Endodermal cell (in vitro differentiated cells): ENCODE results near the gene MAB21L4. TPM values are rescaled to one million over a fixed set of nuclear protein-coding genes. Genes with fewer than 3 reads are reported as not detected.
A peak's percentile ranks its signal among the peaks of the same experiment; 100 is the strongest.

Source experiments
- DNase-seq: peaks from one replicate; pipeline ENCODE4 v3.0.0-alpha.2; 2017
- H3K27ac ChIP-seq: 2 replicates; pipeline ENCODE4 v1.5.1; 2013; ENCODE audit warnings: mild to moderate bottlenecking, low read depth, low read length, moderate library complexity
- H3K27me3 ChIP-seq: 2 replicates; pipeline ENCODE4 v1.6.1; 2013; ENCODE audit warnings: mild to moderate bottlenecking, low read length, moderate library complexity; ENCODE audit not compliant: insufficient read depth, control insufficient read depth, poor library complexity, severe bottlenecking
- H3K36me3 ChIP-seq: 2 replicates; pipeline ENCODE4 v1.7.0; 2013; ENCODE audit warnings: mild to moderate bottlenecking, low read length, moderate library complexity; ENCODE audit not compliant: control insufficient read depth, insufficient read depth
- H3K4me1 ChIP-seq: one replicate; pipeline ENCODE4 v1.7.0; 2013; ENCODE audit warnings: low read length; ENCODE audit not compliant: control insufficient read depth, insufficient read depth
- H3K4me3 ChIP-seq: 2 replicates; pipeline ENCODE4 v1.5.1; 2013; ENCODE audit warnings: mild to moderate bottlenecking, low read length, moderate library complexity
- H3K9ac ChIP-seq: 2 replicates; pipeline ENCODE4 v1.6.1; 2013; ENCODE audit warnings: mild to moderate bottlenecking, low read length, moderate library complexity; ENCODE audit not compliant: poor library complexity, severe bottlenecking; ENCODE audit errors: extremely low read depth
- H3K9me3 ChIP-seq: 2 replicates; pipeline ENCODE4 v1.6.1; 2013; ENCODE audit warnings: mild to moderate bottlenecking, low read length, moderate library complexity; ENCODE audit not compliant: control insufficient read depth
- H3K27ac Mint-ChIP-seq: 2 replicates; pipeline ENCODE4 v1.8.0; 2020; ENCODE audit warnings: mixed read lengths
- H3K27me3 Mint-ChIP-seq: 2 replicates; pipeline ENCODE4 v1.8.0; 2021; ENCODE audit warnings: mild to moderate bottlenecking, mixed read lengths; ENCODE audit not compliant: insufficient read depth
- H3K36me3 Mint-ChIP-seq: 2 replicates; pipeline ENCODE4 v1.8.0; 2020; ENCODE audit warnings: low read depth, mixed read lengths
- H3K4me1 Mint-ChIP-seq: 2 replicates; pipeline ENCODE4 v1.8.0; 2020; ENCODE audit warnings: mixed read lengths
- H3K4me3 Mint-ChIP-seq: 2 replicates; pipeline ENCODE4 v1.8.0; 2020; ENCODE audit warnings: mild to moderate bottlenecking, moderate library complexity, mixed read lengths
- H3K9me3 Mint-ChIP-seq: 2 replicates; pipeline ENCODE4 v1.8.0; 2020; ENCODE audit warnings: mild to moderate bottlenecking, mixed read lengths
- WGBS, 2 experiments: methylation state at CpG; one replicate each; pipeline versions ENCODE4 v1.1.5 to v1.1.7; 2013; ENCODE audit warnings: missing lambda C conversion rate in 2 of 2, mixed read lengths in 1 of 2; ENCODE audit not compliant: insufficient coverage in 1 of 2, insufficient read length in 1 of 2; 5-methylcytosine and 5-hydroxymethylcytosine counted together
- total RNA-seq, 2 donors: library from RNA; stranded (reverse); fragmentation: NEBNext Ultra II Directional in 1 of 2; extraction: Animal tissue kit (Norgen Biotek cat#: 25700) in 1 of 2; gene quantifications; 2 replicates in 1 of 2; 3 replicates in 1 of 2; pipeline ENCODE4 v1.2.1, GENCODE V29; 2021
- TF ChIP-seq, protein P1 (sequence below): fragments of 200-600 bp; sonication (generic); conservative IDR thresholded peaks from 2 replicates; pipeline ENCODE4 v1.5.0; 2021; ENCODE audit warnings: antibody characterized with exemption, mild to moderate bottlenecking

The MAB21L4 gene
- total RNA-seq, 2 donors from 2014 or later: 0.31 TPM; not detected in 1

DNA sequence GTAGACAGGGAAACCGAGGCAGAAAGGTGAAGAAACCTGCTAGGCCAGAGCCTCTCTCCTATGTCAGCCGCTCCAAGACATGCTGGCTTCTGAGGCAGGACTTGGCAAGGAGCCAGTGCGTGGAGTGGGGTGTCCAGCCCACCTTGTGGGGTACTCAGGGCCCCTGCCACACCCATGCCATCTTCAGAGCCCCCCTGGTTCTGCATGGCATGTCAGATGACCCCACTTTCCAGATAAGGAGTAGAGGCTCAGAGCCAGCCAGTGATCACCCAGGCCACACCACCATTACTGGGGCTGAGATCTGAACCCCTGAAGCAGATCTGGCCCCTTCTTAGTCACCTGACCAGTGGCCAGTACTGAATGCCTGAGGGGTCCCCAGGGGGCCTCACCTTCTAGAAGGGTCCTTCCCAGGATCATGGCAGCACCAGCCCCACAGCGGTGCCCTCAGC lies 24.9 kb upstream of the MAB21L4 start:
- Histone ChIP-seq H3K36me3 (no peaks in the 10 kb centered on the region), H3K4me1 (no peaks in the 10 kb centered on the region), H3K27ac (no peak overlapping the region), H3K27me3 (peaks cover 2% of the 10 kb centered on the region), H3K4me3 (no peak overlapping the region), H3K9ac (no peak overlapping the region), H3K9me3 (no peaks in the 10 kb centered on the region)
- Mint-ChIP-seq H3K27me3 (peaks cover 1% of the 10 kb centered on the region), H3K4me3 (no peak overlapping the region), H3K4me1 (no peaks in the 10 kb centered on the region), H3K36me3 (no peaks in the 10 kb centered on the region), H3K27ac (no peak overlapping the region), H3K9me3 (no peaks in the 10 kb centered on the region)
- TF ChIP-seq, protein P1, sequence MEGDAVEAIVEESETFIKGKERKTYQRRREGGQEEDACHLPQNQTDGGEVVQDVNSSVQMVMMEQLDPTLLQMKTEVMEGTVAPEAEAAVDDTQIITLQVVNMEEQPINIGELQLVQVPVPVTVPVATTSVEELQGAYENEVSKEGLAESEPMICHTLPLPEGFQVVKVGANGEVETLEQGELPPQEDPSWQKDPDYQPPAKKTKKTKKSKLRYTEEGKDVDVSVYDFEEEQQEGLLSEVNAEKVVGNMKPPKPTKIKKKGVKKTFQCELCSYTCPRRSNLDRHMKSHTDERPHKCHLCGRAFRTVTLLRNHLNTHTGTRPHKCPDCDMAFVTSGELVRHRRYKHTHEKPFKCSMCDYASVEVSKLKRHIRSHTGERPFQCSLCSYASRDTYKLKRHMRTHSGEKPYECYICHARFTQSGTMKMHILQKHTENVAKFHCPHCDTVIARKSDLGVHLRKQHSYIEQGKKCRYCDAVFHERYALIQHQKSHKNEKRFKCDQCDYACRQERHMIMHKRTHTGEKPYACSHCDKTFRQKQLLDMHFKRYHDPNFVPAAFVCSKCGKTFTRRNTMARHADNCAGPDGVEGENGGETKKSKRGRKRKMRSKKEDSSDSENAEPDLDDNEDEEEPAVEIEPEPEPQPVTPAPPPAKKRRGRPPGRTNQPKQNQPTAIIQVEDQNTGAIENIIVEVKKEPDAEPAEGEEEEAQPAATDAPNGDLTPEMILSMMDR: no peak
- 93 to 100% methylated on average over 2 to 4 of the region's 4 CpGs for WGBS, 2 experiments
- DNase-seq: peak; percentile 10

- no peak overlapping the region for H3K27ac Mint-ChIP-seq
- H3K27me3 ChIP-seq: peaks cover 10% of the 10 kb centered on the region
- H3K4me3 Mint-ChIP-seq: no peak overlapping the region
- TF ChIP-seq, protein P1: no peak
- WGBS, 2 experiments: 92 to 95% methylated on average over 23 to 31 of the region's 31 CpGs
- H3K4me1 ChIP-seq: no peaks in the 10 kb centered on the region
- no peaks in the 10 kb centered on the region for H3K9me3 ChIP-seq
- peak; percentile 40 for DNase-seq
- no peak overlapping the region for H3K9ac ChIP-seq
- no peaks in the 10 kb centered on the region for H3K4me1 Mint-ChIP-seq
- H3K27ac ChIP-seq: no peak overlapping the region
- no peak overlapping the region for H3K4me3 ChIP-seq
- H3K27me3 Mint-ChIP-seq: peaks cover 7% of the 10 kb centered on the region
- no peaks in the 10 kb centered on the region for H3K9me3 Mint-ChIP-seq
- no peaks in the 10 kb centered on the region for H3K36me3 Mint-ChIP-seq
- no peaks in the 10 kb centered on the region for H3K36me3 ChIP-seq
These were observed 24.1 kb upstream of the MAB21L4 start for GRCh38 chr2:240919786-240920782.

- 82 to 83% methylated on average over 16 to 19 of the region's 19 CpGs for WGBS, 2 experiments
- Mint-ChIP-seq H3K4me1 (no peaks in the 10 kb centered on the region), H3K4me3 (no peak overlapping the region), H3K9me3 (no peaks in the 10 kb centered on the region), H3K27ac (no peak overlapping the region), H3K27me3 (peaks cover 11% of the 10 kb centered on the region), H3K36me3 (no peaks in the 10 kb centered on the region)
- Histone ChIP-seq H3K27me3 (peaks cover 11% of the 10 kb centered on the region), H3K9ac (no peak overlapping the region), H3K36me3 (no peaks in the 10 kb centered on the region), H3K4me1 (no peaks in the 10 kb centered on the region), H3K27ac (no peak overlapping the region), H3K9me3 (no peaks in the 10 kb centered on the region), H3K4me3 (no peak overlapping the region)
- TF ChIP-seq, protein P1: no peak
- peak; percentile 39 for DNase-seq
These were observed 23.3 kb upstream of the MAB21L4 start for GRCh38 chr2:240919161-240919781.
